Measurements from ENCODE around the gene DHDH. TPM values are rescaled to one million over a fixed set of nuclear protein-coding genes. Genes with fewer than 3 reads are reported as not detected.
A peak's percentile ranks its signal among the peaks of the same experiment; 100 is the strongest.
"Not testable (repeated sequence)": the region's sequence is repeated elsewhere in the genome, so short reads cannot be mapped to it uniquely, and the experiment has no call there.

The DHDH gene
- total RNA-seq, 4 donors from 2014 or later: 0.95 to 2.9 TPM; not detected in 2

DNA sequence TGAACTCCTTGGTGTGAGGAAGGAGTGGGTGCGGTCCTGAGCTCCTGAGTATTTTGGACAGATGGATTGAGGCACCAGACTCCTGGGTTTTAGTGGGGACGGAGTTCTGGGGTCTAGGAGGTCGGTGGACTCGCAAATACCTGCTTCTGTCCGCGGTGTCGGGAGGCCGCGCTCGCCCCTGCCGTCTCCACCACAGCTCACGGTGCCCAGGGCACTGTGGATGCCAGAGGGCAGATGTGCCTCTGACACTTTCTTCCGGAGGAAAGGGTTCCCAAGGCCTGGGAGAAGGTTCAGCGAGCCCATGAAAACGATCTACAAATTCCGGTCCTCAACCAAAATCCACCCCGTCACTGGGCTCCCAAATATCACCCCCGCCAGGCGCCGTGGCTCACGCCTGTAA is 38.3 kb upstream of the DHDH start:
- H3K9me3 ChIP-seq: no peaks in the 10 kb centered on the region
- TF ChIP-seq, protein P1, sequence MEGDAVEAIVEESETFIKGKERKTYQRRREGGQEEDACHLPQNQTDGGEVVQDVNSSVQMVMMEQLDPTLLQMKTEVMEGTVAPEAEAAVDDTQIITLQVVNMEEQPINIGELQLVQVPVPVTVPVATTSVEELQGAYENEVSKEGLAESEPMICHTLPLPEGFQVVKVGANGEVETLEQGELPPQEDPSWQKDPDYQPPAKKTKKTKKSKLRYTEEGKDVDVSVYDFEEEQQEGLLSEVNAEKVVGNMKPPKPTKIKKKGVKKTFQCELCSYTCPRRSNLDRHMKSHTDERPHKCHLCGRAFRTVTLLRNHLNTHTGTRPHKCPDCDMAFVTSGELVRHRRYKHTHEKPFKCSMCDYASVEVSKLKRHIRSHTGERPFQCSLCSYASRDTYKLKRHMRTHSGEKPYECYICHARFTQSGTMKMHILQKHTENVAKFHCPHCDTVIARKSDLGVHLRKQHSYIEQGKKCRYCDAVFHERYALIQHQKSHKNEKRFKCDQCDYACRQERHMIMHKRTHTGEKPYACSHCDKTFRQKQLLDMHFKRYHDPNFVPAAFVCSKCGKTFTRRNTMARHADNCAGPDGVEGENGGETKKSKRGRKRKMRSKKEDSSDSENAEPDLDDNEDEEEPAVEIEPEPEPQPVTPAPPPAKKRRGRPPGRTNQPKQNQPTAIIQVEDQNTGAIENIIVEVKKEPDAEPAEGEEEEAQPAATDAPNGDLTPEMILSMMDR (IDR thresholded peaks at IDR 0.05): no peak
- no peak for TF ChIP-seq POLR2A (IDR thresholded peaks at IDR 0.05)
- no peak for DNase-seq
- peaks cover 0 to 4% (median 0%) of the 10 kb centered on the region in 4 donors for H3K27me3 ChIP-seq
- H3K4me1 ChIP-seq: peaks cover 4 to 38% (median 13%) of the 10 kb centered on the region in 3 donors
- WGBS, 2 donors: 86 to 94% methylated on average over 2 of the region's 21 CpGs
- no peaks in the 10 kb centered on the region for H3K36me3 ChIP-seq
- peak overlapping the region in 1 of 4 donors; percentile 72 for H3K27ac ChIP-seq
- no peak overlapping the region for H3K4me3 ChIP-seq
- intact Hi-C loops (cut with DNase I): no loop called here

DNA sequence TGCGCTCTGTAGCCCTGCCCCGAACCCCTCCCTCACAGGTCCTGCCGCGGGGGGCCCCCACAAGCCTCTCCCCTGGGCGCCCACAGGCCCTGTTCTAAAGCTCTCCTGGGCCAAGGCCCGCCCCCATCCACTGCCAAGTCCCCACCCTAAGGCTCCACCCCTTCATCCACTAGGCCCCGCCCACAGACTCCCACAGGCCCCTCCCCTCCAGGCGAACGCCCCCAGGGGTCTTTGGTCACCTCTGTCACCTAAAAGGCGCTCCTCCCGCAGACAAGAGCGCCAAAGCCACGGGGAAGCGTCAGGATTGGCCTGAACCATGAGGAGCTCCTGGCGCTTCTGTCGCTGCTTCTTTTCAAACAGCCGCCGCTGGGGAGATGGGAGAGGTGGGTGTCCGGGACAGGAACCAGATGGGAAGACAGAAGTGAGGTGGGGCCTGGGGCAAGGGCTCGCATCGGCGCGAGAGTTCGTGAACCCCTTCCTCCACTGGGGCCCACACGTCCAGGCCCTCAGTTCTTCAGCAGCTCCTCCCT is 37.2 kb upstream of the DHDH start:
- Histone ChIP-seq H3K4me3 (peak overlapping the region; percentile 13 to 56 (median 42)), H3K27ac (peak overlapping the region; percentile 49 to 76 (median 70)), H3K36me3 (no peaks in the 10 kb centered on the region), H3K4me1 (peaks cover 9 to 45% (median 14%) of the 10 kb centered on the region in 3 donors), H3K27me3 (peaks cover 0 to 4% (median 0%) of the 10 kb centered on the region in 4 donors), H3K9me3 (no peaks in the 10 kb centered on the region)
- intact Hi-C loops (cut with DNase I): no loop called here
- TF ChIP-seq POLR2A (IDR thresholded peaks at IDR 0.05): no peak
- TF ChIP-seq, protein P1 (IDR thresholded peaks at IDR 0.05): no peak
- WGBS, 2 donors: 38 to 61% methylated on average over 8 to 10 of the region's 25 CpGs
- no peak for DNase-seq

DNA sequence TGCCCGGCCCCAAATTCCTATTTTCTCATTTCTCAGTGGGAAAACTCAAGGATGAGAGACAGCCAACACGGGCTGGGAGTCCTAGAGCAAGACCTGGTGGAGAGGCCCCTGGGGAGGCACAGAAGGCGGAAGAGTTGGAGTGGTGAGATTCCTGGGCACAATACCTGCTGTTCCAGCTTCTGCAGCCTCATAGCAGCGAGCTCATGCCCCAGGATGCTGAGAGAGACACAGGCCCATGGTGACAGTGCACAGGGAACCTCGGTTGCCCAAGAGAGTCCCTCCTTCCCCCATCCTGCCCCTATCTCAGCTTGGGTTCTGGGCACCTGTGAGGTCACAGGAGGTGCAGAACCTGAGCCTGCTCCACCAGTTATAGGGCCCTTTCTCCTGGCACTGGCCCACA is 36.3 kb upstream of the DHDH start:
- intact Hi-C loops (cut with DNase I): no loop called here
- peaks cover 0 to 4% (median 0%) of the 10 kb centered on the region in 4 donors for H3K27me3 ChIP-seq
- peaks cover 18 to 46% (median 23%) of the 10 kb centered on the region in 3 donors for H3K4me1 ChIP-seq
- TF ChIP-seq, protein P1 (IDR thresholded peaks at IDR 0.05): no peak
- TF ChIP-seq POLR2A (IDR thresholded peaks at IDR 0.05): no peak
- H3K27ac ChIP-seq: peak overlapping the region in 2 of 4 donors; percentile 32 to 76
- WGBS, 2 donors: 68% methylated on average over 3 of the region's 5 CpGs; no CpG with 5 or more reads in 1 of the 2 donors
- DNase-seq: no peak
- H3K36me3 ChIP-seq: peaks cover 0 to 7% (median 0%) of the 10 kb centered on the region in 3 donors
- H3K9me3 ChIP-seq: no peaks in the 10 kb centered on the region
- no peak overlapping the region for H3K4me3 ChIP-seq

DNA sequence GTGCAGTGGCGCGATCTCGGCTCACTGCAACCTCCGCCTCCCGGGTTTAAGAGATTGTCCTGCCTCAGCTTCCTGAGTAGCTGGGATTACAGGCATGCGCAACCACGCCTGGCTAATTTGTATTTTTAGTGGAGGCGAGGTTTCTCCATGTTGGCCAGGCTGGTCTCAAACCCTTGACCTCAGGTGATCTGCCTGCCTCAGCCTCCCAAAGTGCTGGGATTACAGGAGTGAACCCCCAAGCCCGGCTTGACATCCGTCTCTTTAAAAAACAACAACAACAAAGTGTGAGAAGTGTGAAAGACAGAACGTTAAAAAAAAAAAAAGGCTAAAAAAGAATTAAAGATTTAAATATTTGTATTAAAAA is 34.1 kb upstream of the DHDH start:
- 70 to 81% methylated on average over 4 to 9 of the region's 11 CpGs for whole genome bisulfite sequencing, 2 donors
- intact Hi-C loops (cut with DNase I); H3K9me3 ChIP-seq; H3K27me3 ChIP-seq; DNase-seq: not testable (repeated sequence)
- Histone ChIP-seq H3K4me1 (peaks cover 23 to 51% (median 23%) of the 10 kb centered on the region in 3 donors), H3K27ac (peak overlapping the region; percentile 55 to 93 (median 92)), H3K4me3 (peak overlapping the region; percentile 60 to 84 (median 73)), H3K36me3 (peaks cover 0 to 22% (median 0%) of the 10 kb centered on the region in 3 donors)

DNA sequence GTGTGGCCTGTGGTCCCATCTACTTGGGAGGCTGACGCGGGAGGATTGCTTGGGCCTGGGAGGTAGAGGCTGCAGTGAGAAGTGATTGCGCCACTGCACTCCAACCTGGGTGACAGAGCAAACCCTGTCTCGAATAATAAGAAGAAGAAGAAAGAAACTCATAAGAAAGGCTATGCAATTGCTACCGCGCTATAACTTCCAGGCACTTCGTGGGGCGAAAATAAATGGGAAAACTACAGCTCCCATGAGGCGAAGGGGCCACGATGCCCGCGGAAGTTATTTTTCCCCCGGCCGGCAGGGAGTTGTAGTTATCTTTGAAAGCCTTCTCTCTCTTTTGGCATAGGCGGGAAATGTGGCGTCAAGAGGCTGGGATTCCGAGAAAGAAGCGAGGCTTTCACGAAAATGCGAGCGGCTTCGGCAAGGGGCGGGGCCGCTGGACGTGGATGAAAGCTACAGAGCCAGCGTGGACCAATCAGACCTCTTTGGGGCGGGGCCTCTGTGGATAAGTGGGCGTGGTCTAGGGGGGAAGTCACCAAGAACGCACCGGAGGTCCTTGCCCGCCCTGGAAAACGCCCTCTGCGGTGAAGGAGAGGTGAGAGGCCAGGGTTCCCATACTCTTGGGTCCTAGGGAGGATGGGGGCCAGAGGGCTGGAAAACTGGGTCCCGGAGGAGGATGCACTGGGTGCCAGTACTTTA is 33.6 kb upstream of the DHDH start, which contains the start of gene NUCB1:
NUCB1 (plus strand) TSS at position 532 of the 696 bp plus-strand sequence. CDS start 485 bp downstream, outside the sequence.
- Histone ChIP-seq H3K4me1 (peaks cover 23 to 51% (median 23%) of the 10 kb centered on the region in 3 donors), H3K36me3 (peaks cover 0 to 28% (median 5%) of the 10 kb centered on the region in 3 donors), H3K4me3 (peak within 1 kb of the TSS; percentile 60 to 84 (median 73)), H3K27ac (peak within 1 kb of the TSS; percentile 83 to 93 (median 92)), H3K27me3 (peaks cover 0 to 4% (median 0%) of the 10 kb centered on the region in 4 donors), H3K9me3 (no peaks in the 10 kb centered on the region)
- WGBS, 2 donors: 6 to 12% methylated on average over 23 to 31 of the region's 34 CpGs
- intact Hi-C loops (cut with DNase I): no loop called here
- DNase-seq: peak; percentile 86
- peak in 3 of 4 donors; percentile 19 to 85 (median 30) for TF ChIP-seq POLR2A (IDR thresholded peaks at IDR 0.05)
- TF ChIP-seq, protein P1 (IDR thresholded peaks at IDR 0.05): peak in 5 of 6 experiments; percentile 12 to 49 (median 40)
